ENCODE measurements around the gene BRWD1.

Gene BRWD1

DNA sequence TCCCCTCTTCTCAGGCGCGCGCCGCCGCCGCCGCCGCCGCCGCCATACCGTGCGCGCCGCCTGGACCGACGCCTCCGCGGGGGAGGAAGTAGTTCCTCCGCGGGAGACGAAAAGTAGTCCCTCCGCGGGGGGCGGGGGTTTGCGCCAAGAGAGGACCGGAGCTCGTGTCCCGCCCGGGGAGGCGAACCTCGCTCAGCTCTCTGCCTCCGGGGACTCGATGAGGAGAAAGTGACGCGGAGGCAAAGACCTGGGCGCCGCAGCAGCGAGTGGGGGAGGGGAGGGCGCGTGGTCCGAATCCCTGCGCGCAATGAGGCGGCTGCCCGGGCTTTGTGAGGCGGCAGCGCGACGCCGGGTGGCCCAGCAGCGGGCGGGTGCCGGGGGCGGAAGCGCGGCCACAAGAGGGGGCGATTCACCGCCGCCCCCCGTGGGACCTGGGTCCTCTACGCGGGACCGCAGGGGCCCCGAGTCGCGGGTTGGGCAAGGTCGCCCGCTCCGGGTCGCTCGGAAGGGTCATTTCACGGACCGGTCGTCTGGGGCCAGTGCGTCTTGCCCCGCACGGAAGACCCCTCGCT lies at the start of gene BRWD1:
Gene BRWD1 (minus strand): TSS at position 62 of the 572 bp plus-strand sequence. CDS start 141 bp downstream, outside the sequence.
- DNase-seq (ENCODE audit: low read depth in 2 of 2) = peak; percentile 65

- no peak for DNase-seq (ENCODE audit: low read depth in 2 of 2)
Observed at GRCh38 chr21:39362733-39363132, 49.3 kb upstream of the BRWD1 start.

GRCh38 chr21:39359382-39359781 lies 46.0 kb upstream of the BRWD1 start:
- no peak for DNase-seq (ENCODE audit: low read depth in 2 of 2)

DNA sequence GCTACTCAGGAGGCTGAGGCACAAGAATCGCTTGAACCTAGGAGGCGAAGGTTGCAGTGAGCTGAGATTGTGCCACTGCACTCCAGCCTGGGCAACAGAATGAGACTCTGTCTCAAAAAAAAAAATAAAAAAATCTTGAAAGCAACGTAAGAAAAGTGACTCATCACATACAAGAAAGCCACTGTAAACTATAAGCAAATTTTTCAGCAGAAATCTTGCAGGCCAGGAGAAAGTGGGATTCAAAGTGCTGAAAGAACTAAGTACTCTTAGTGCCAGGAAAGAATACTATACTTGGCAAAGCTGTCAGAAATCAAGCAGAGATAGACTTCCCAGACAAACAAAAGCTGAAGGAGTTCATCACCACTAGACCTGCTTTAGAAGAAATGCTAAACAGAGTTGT lies 39.9 kb upstream of the BRWD1 start:
- no peak for DNase-seq (ENCODE audit: low read depth in 2 of 2)

- no peak for DNase-seq (ENCODE audit: low read depth in 2 of 2)
Observed at GRCh38 chr21:39350094-39351005, 36.9 kb upstream of the BRWD1 start.

DNA sequence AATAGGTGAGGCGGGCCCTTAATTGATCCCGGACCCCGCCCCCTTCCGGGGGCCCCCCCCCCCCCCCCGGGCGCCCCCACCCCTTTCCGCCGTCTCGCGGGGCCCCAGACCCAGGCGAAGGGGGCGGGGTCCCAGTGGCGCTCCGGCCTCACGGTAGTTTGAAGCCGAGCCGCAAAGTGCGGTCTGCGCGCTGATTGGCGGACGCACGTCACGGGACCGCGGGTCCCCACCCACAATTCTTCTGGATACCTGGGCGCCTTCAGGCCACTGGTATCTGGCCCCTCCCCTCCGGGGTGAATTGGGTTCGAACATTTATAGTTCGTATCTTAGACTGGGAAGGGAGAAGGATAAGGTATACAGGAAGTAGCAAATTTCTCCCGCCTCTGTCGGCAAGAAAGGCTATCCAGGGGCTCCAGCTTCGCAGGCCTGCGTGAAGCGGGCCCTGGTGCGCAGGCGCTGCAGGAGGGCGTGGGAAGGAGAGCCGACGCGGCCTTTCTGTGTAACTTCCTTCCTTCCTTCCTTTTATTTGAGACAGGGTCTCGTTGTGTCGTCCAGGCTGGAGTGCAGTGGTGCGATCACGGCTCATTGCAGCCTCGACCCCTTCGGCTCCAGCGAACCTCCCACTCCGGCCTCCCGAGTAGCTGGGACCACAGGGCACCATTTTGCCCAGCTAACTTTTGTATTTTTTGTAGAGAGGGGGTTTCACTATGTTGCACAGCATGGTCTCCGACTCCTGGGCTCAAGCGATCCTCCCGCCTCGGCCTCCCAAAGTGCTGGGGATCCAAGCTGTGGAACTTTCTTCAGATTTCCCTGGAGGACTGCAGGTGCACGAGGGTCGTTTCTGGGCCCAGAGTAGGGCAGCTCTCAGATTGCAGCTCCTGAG lies 36.0 kb upstream of the BRWD1 start:
- peak; percentile 97 to 98 for DNase-seq (ENCODE audit: low read depth in 2 of 2)

GRCh38 chr21:39348355-39349210 lies 35.2 kb upstream of the BRWD1 start, which contains the start of gene HMGN1:
TSS of gene HMGN1 (minus strand) at chr21:39349088. CDS start at chr21:39348917, 171 bp downstream.
- peak; percentile 82 to 85 for DNase-seq (ENCODE audit: low read depth in 2 of 2)

DNA sequence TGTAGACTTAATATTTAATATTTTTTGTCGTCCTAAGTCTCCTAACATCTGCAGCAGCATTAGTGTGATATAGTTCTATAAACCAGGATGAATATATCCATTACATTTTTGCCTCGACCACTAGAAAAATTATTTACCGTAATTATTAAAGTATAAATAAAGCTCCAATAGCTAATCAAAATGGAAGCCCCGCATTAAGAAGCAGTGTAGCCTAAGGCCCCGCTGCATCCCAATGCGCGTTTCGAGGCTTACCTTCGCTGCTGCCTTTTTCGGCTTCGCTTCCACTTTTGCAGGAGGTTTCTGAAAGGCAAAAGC lies 34.6 kb upstream of the BRWD1 start:
- DNase-seq (ENCODE audit: low read depth in 2 of 2) = no peak

GRCh38 chr21:39347537-39347936 lies 34.1 kb upstream of the BRWD1 start:
- no peak for DNase-seq (ENCODE audit: low read depth in 2 of 2)

GRCh38 chr21:39346671-39347331 lies 33.4 kb upstream of the BRWD1 start:
- DNase-seq (ENCODE audit: low read depth in 2 of 2) = no peak

DNA sequence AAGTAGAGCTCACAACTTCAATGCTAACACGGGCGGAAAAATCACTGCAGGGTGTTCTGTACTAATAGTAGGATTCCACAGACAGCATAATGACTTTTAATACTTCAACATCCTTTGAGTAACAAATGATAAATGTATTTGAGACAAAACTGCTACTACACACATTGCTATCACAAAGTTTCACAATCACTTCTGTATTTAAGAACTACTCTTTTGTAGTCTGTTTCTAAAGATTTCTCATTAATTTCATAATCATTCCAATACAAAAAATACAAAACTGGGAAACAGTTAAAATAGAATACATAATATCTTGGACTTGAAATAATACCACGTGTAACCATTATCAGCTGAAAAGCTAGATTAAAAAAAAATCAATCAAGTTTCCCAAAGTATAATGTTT lies 32.8 kb upstream of the BRWD1 start:
- no peak for DNase-seq (ENCODE audit: low read depth in 2 of 2)

- DNase-seq (ENCODE audit: low read depth in 2 of 2) = no peak
Observed at GRCh38 chr21:39345440-39345839, 32.0 kb upstream of the BRWD1 start.

- DNase-seq (ENCODE audit: low read depth in 2 of 2) = no peak
Observed at GRCh38 chr21:39344848-39345247, 31.4 kb upstream of the BRWD1 start.

DNA sequence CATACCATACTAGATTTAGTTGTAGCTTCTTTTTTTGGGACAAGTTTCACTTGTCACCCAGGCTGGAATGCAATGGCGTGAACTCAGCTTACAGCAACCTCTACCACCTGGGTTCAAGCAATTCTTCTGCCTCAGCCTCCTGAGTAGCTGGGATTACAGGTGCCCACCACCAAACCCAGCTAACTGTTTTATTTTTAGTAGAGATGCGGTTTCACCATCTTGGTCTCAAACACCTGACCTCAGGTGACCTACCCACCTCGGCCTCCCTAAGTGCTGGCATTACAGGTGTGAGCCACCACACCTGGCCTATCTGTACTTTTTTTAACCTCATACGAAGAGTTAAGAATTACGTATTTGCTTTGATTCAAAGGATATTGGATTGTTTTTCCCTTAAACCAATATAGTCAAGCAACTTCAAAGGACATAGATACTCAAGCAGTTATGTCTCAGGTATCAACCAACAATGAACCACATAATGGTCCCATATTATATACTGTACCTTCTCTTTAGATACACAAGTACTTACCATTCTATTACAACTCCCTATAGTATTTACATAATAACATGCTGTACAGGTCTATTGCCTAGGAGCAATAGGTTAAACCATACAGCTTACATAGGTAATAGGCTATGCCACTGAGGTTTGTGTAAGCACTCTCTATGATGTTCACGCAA lies 28.0 kb upstream of the BRWD1 start:
- no peak for DNase-seq (ENCODE audit: low read depth in 2 of 2)

GRCh38 chr21:39340687-39341086 lies 27.3 kb upstream of the BRWD1 start:
- DNase-seq (ENCODE audit: low read depth in 2 of 2) = no peak

- DNase-seq (ENCODE audit: low read depth in 2 of 2) = no peak
Observed at GRCh38 chr21:39339231-39339630, 25.8 kb upstream of the BRWD1 start.

DNA sequence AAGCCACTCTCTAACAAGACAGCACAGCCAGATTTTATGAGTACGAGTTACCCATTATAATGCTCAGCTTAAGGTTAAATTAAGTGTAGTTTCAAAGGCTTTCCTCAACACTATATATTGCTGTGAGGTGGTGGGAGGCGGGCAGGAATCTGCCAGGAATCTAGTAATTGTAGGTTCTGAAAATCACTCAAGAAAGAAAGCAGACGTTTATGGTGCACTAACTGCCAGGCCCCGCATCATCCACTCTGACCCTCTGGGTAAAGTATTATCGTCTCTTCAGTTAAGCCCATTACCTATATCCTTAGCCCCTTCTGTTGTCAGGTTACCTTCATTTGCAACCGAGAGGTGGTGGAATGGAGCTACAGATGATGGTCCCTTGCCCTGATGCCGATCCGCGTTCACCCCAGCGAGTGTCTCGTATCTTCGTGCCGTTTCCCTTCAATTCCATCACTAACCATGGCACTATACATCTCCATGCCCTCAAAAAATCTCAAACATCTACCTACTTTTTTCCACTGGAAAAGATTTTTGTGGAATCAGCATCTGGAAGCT lies 23.1 kb upstream of the BRWD1 start:
- no peak for DNase-seq (ENCODE audit: low read depth in 2 of 2)

DNA sequence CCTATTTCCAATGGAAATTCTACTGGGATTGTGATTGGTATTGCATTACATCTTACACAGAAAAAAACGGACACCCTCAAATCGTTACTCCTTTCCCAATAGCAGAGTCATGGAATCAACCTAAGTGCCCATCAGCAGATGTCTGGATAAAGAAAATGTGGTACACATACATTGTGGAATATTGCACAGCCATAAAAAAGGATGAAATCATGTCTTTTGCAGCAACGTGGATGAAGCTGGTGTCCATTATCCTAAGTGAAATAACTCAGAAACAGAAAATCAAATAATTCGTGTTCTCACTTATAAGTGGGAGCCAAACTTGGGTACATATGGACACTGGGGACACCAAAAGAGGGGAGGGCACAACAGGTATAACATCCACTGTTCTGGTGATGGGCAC lies 21.2 kb upstream of the BRWD1 start:
- no peak for DNase-seq (ENCODE audit: low read depth in 2 of 2)

GRCh38 chr21:39332175-39332574 lies 18.7 kb upstream of the BRWD1 start:
- DNase-seq (ENCODE audit: low read depth in 2 of 2) = no peak

DNA sequence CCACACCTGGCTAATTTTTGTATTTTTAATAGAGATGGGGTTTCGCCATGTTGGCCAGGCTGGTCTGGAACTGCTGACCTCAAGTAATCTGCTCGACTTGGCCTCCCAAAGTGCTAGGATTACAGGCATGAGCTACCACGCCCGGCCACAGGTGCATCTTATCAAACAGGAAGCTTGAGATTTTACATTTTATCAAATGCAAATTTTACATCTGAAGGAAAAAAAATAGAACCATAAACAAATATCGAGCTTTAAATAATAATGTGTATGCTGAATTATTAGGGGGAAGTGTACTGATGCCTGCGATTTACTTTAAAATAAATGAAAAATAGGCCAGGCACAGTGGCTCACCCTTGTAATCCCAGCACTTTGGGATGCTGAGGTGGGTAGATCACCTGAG lies 16.6 kb upstream of the BRWD1 start:
- DNase-seq (ENCODE audit: low read depth in 2 of 2) = no peak

Data from stimulated activated CD8-positive, alpha-beta memory T cell treated with anti-CD3 and anti-CD28 coated beads, Interleukin-2, amount 100 ng/mL, for 48 hours (primary cell).